PFSK-1 (cell line): ENCODE measurements around the gene CENPX.

ENCODE experiments used
- FOXP2 ChIP-seq: optimal IDR thresholded peaks from 2 replicates; pipeline ENCODE3; 2011; ENCODE audit warnings: borderline replicate concordance, control low read depth, inconsistent platforms; ENCODE audit not compliant: insufficient read depth; ENCODE audit errors: extremely low read length, extremely low read depth
- POLR2AphosphoS5 ChIP-seq: IDR thresholded peaks from 2 replicates; pipeline ENCODE4 v1.6.1; 2012; ENCODE audit warnings: low read depth, mild to moderate bottlenecking, control low read depth, low read length, moderate library complexity
- SIN3A ChIP-seq: IDR thresholded peaks from 2 replicates; pipeline ENCODE4 v1.6.1; 2012; ENCODE audit warnings: mild to moderate bottlenecking, low read length, moderate library complexity, borderline replicate concordance; ENCODE audit not compliant: insufficient read depth
- TAF1 ChIP-seq: IDR thresholded peaks from 2 replicates; pipeline ENCODE4 v1.6.1; 2012; ENCODE audit warnings: low read length, control low read depth, borderline replicate concordance; ENCODE audit not compliant: insufficient read depth
- TF ChIP-seq, protein P1 (sequence below), 2 experiments: IDR thresholded peaks; 2 replicates each; pipeline versions ENCODE4 v1.6.1 to v1.8.0; 2011 to 2012; ENCODE audit warnings: low read depth in 2 of 2, low read length in 2 of 2, control low read depth in 1 of 2, inconsistent platforms in 1 of 2, mild to moderate bottlenecking in 1 of 2, moderate library complexity in 1 of 2; ENCODE audit not compliant: insufficient read depth in 1 of 2

Gene CENPX

DNA sequence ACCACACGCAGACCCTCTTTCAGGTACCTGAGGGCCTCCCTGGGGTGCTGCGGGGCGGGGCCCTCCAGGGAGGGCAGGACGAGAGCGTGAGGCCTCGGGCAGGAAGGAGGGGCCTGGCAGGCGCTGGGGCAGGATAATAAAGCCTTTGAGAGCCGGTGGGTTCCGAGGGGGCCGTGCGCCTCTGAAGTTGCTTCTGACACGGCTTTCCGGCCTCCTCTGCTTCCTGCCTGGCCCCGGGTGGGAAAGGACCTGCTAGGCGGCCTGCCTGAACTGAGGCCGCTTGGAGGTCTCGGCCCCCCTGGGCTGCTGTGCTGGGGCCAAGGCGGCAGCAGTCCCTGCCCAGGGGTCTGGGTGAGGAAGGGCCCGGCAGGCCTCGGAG, 10.4 kb downstream of the CENPX start:
- TF ChIP-seq POLR2AphosphoS5 (no peak), FOXP2 (no peak), TAF1 (no peak), SIN3A (no peak)
- TF ChIP-seq, protein P1, sequence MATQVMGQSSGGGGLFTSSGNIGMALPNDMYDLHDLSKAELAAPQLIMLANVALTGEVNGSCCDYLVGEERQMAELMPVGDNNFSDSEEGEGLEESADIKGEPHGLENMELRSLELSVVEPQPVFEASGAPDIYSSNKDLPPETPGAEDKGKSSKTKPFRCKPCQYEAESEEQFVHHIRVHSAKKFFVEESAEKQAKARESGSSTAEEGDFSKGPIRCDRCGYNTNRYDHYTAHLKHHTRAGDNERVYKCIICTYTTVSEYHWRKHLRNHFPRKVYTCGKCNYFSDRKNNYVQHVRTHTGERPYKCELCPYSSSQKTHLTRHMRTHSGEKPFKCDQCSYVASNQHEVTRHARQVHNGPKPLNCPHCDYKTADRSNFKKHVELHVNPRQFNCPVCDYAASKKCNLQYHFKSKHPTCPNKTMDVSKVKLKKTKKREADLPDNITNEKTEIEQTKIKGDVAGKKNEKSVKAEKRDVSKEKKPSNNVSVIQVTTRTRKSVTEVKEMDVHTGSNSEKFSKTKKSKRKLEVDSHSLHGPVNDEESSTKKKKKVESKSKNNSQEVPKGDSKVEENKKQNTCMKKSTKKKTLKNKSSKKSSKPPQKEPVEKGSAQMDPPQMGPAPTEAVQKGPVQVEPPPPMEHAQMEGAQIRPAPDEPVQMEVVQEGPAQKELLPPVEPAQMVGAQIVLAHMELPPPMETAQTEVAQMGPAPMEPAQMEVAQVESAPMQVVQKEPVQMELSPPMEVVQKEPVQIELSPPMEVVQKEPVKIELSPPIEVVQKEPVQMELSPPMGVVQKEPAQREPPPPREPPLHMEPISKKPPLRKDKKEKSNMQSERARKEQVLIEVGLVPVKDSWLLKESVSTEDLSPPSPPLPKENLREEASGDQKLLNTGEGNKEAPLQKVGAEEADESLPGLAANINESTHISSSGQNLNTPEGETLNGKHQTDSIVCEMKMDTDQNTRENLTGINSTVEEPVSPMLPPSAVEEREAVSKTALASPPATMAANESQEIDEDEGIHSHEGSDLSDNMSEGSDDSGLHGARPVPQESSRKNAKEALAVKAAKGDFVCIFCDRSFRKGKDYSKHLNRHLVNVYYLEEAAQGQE (IDR thresholded peaks at IDR 0.05; ENCODE audit: insufficient read depth in 1 of 2, low read depth in 2 of 2, low read length in 2 of 2) = no peak

DNA sequence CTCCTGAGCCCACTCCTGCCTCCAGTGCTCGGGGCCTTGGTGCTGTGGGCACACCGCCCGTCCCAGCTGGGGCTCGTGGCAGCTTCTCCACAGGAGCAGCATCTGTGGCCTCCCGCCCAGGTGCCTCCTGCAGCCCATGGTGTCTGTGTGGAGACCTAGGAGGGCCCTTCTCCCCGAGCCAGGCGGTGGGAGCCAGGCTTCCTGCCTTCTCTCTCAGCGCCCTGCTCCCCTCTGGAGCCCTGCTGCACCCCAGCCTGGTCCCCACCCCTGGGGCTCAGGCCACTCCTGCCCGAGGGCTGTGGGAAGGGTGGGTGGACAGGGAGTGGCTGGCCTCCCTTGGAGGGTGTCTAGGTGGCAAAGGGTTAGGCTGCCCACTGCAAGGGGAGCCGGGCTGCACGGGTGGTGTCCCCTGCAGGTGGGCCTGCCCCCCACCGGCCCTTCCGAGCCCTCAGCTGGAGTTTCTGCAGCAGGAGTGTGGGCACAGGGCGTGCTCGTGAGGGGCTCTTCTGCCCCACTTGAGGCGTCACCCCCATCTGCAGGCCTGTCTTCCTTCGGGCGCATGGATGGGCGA, 11.0 kb downstream of the CENPX start:
- no peak for TF ChIP-seq SIN3A
- TF ChIP-seq, protein P1 (IDR thresholded peaks at IDR 0.05; ENCODE audit: insufficient read depth in 1 of 2, low read depth in 2 of 2, low read length in 2 of 2) = no peak
- no peak for TF ChIP-seq TAF1
- no peak for TF ChIP-seq POLR2AphosphoS5
- no peak for TF ChIP-seq FOXP2

DNA sequence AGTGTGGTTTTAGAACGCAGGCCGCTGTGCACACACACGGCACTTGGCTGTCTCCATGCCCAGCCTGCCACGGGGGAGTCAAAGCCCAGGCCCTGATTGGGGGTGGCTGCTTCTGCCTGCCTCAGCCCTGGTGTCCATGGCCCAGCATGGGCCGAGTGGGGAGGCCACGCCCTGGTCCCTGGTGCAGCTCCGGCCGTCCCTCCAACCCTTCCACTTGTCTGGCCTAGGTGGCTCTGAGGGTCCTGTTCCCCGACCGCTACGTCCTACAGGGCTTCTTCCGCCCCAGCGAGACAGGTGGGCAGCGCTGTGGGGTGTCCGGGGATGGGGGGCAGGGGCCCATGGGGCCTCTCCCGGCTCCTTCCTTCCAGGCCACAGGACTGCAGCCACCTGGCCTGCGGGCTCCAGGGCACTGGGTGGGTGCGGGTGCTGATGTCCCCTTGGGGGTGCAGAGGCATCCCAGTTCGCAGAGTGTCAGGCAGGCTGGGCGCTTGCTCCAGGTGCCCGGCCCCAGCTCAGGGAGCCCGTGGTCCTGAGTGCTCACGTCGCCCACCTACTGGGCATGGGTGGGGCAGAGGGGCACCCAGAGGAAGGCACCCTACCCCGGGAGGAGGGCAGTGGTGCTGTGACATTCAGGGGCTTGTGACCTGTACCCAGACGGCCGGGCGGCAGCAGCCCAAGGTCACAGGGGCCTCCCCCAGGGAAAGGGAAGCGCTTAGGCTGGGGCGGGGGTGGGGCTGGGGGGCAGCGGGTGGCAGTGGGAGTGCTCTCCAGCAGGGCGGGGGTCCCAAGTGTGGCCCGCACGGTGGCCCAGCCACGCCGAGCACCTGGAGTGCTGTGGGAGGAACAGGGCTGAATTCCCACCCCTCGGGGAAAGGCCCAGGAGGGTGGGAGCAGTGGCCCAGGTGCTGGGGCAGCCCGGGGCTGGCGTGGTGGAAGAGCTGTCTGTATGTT, 11.8 kb downstream of the CENPX start:
- no peak for TF ChIP-seq SIN3A
- TF ChIP-seq FOXP2 = no peak
- TF ChIP-seq TAF1 = no peak
- TF ChIP-seq POLR2AphosphoS5 = no peak

DNA sequence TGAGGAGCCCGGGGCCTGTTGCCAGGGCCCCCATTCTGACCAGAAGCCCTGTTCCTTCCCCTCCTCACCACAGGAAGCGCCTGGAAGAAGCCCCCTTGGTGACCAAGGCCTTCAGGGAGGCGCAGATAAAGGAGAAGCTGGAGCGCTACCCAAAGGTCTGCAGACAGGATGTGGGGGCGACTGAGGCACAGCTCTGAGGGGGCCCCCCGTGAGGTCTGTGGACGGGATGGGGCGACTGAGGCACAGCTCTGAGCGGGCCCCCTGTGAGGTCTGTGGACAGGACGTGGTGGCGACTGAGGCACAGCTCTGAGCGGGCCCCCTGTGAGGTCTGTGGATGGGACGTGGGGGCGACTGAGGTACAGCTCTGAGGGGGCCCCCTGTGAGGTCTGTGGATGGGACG, 13.3 kb downstream of the CENPX start:
- TF ChIP-seq FOXP2 = no peak
- TF ChIP-seq TAF1 = no peak
- TF ChIP-seq SIN3A = no peak
- no peak for TF ChIP-seq POLR2AphosphoS5
- TF ChIP-seq, protein P1 (IDR thresholded peaks at IDR 0.05; ENCODE audit: insufficient read depth in 1 of 2, low read depth in 2 of 2, low read length in 2 of 2) = no peak

DNA sequence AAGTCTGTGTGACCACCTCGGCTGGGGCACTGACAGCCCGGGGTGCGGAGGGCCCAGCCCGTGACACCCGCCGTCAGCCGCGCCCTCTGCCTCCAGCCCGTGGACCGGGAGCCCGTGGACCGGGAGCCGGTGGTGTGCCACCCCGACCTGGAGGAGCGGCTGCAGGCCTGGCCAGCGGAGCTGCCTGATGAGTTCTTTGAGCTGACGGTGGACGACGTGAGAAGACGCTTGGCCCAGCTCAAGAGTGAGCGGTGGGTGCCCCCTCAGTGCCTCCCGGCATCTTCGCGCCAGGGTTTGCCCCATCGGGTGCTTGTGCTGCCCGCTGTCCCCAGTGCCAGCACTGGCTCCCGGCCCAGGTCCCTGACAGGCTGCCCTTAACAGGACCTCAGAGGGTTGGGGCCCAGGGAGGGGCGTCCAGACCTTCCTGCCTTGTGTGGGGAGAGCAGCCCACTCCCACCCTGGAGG, 13.7 kb downstream of the CENPX start:
- TF ChIP-seq FOXP2 (no peak), POLR2AphosphoS5 (no peak), TAF1 (no peak)
- TF ChIP-seq, protein P1 (IDR thresholded peaks at IDR 0.05; ENCODE audit: insufficient read depth in 1 of 2, low read depth in 2 of 2, low read length in 2 of 2) = no peak
